Adrenal gland (tissue), 19 donors: ENCODE data around the gene SLC1A2. TPM values are rescaled to one million over a fixed set of nuclear protein-coding genes. Genes with fewer than 3 reads are reported as not detected.

Experiments
- DNase-seq, 7 donors: peaks; one replicate each; pipeline ENCODE4 v3.0.0-alpha.2; 2019 to 2020
- H3K27ac ChIP-seq, 5 donors: fragments of 200-600 bp; sonication (generic) in 4 of 5; 1 replicate in 3 of 5; 2 replicates in 2 of 5; pipeline versions ENCODE4 v1.5.1 to v1.8.0; 2016 to 2020; ENCODE audit warnings: mild to moderate bottlenecking in 1 of 5
- H3K27me3 ChIP-seq: fragments of 200-600 bp; 2 replicates; pipeline ENCODE4 v1.8.0; 2021
- H3K36me3 ChIP-seq, 2 donors: fragments of 200-600 bp; replicated peaks in 1 of 2; 1 replicate in 1 of 2; 2 replicates in 1 of 2; pipeline versions ENCODE4 v1.5.1 to v1.8.0; 2018 to 2022
- H3K4me1 ChIP-seq, 2 donors: fragments of 200-600 bp; replicated peaks in 1 of 2; 1 replicate in 1 of 2; 2 replicates in 1 of 2; pipeline versions ENCODE4 v1.5.1 to v1.8.0; 2018 to 2021
- H3K4me3 ChIP-seq, 4 donors: fragments of 200-600 bp; sonication (generic) in 3 of 4; one replicate each; pipeline ENCODE4 v1.5.1; 2016 to 2018
- H3K9me3 ChIP-seq, 3 donors: fragments of 200-600 bp; sonication (generic) in 1 of 3; replicated peaks in 1 of 3; 1 replicate in 2 of 3; 2 replicates in 1 of 3; pipeline versions ENCODE4 v1.5.1 to v1.8.0; 2016 to 2021
- POLR2A ChIP-seq, 2 donors: fragments of 450-650 bp; IDR thresholded peaks; one replicate each; pipeline ENCODE4 v1.6.1; 2017; ENCODE audit warnings: antibody characterized with exemption in 2 of 2, mild to moderate bottlenecking in 2 of 2, moderate library complexity in 1 of 2
- WGBS, 4 donors: extraction: QIAGEN DNeasy Blood & Tissue Kit in 2 of 4; methylation state at CpG; one replicate each; pipeline versions ENCODE4 v1.1.5 to v1.1.7; 2013 to 2017; 5-methylcytosine and 5-hydroxymethylcytosine counted together
- intact Hi-C, 2 donors: fragments of 100-400 bp; cut with DNase I; formaldehyde crosslinking; loops; one replicate each; pipeline versions ENCODE4 v1.14.1 to v1.15.0; 2022 to 2023
- long read RNA-seq, 10 donors: library from polyadenylated mRNA in 3 of 10; unstranded in 2 of 10; stranded (forward) in 1 of 10; transcript quantifications; one replicate each; pipeline ENCODE4 v2.0.0 and lab custom pipeline, GENCODE V29; 2021 to 2026
- polyA plus RNA-seq, 3 donors: library from polyadenylated mRNA; stranded (reverse); fragments of 200-250 nt in 2 of 3; fragments of 350-450 nt in 1 of 3; fragmentation: Illumina TruSeq in 1 of 3; extraction: RNeasy Lipid Tissue Mini Kit (QIAGEN cat#74804) in 1 of 3; gene quantifications; one replicate each; pipeline ENCODE4 v1.2.3, GENCODE V29; 2013 to 2014
- total RNA-seq, 9 donors: library from RNA; depleted of rRNA in 4 of 9; stranded (reverse); fragments of >200 nt in 4 of 9; fragments of 120-200 nt in 1 of 9; fragmentation: NEBNext Ultra II Directional in 1 of 9; extraction: Animal tissue kit (Norgen Biotek cat#: 25700) in 1 of 9; gene quantifications; one replicate each; pipeline versions ENCODE4 v1.1.0 to v1.2.4, GENCODE V29; 2013 to 2023
- TF ChIP-seq, protein P1 (sequence below), 6 experiments: fragments of 450-650 bp in 4 of 6; fragments of 200-600 bp in 2 of 6; sonication (generic) in 1 of 6; IDR thresholded peaks; 1 replicate in 5 of 6; 2 replicates in 1 of 6; pipeline versions ENCODE4 v1.5.1 to v1.8.0; 2016 to 2021; ENCODE audit warnings: antibody characterized with exemption in 6 of 6, mild to moderate bottlenecking in 2 of 6, moderate library complexity in 1 of 6
- donor health status: healthy with polysubstance abuse.
- donor health status: Bipolar disorder and iron deficiency.
- donor health status: DM: yes; HTN: yes; CAD: no.
- donor health status: DM: no; HTN: no; CAD: no.
- donor health status: DM: no; HTN: no; CAD: no.
- donor health status: DM: yes; HTN: yes; CAD: no.

The SLC1A2 gene
- total RNA-seq, result 100 to 1,000 TPM in 1 of 9 donors, 10 to 100 TPM in 4, 1 to 10 TPM in 4; 2.3 to 517 (median 10.2) TPM
- 10 to 100 TPM in 1 of 3 donors, 1 to 10 TPM in 2; 1.4 to 13.3 (median 2.2) TPM for polyA plus RNA-seq
- long read RNA-seq, donor 1, transcript SLC1A2-223 (10 exons, 2,379 nt), result major isoform, 6 of 7 reads
- long read RNA-seq, donor 1, partial matches to known transcripts, result 0 of 7 reads
- long read RNA-seq, donor 1, other reads (novel, unspliced or antisense), result 0 of 7 reads
- long read RNA-seq, donor 2, result 0 reads
- long read RNA-seq, donor 3, transcript SLC1A2-240 (11 exons, 2,002 nt), result major isoform, 10 of 33 reads
- long read RNA-seq, donor 3, partial matches to known transcripts, result 18 of 33 reads
- long read RNA-seq, donor 3, other reads (novel, unspliced or antisense), result 0 of 33 reads
- long read RNA-seq, donor 4, partial matches to known transcripts, result 0 of 1 reads
- long read RNA-seq, donor 4, other reads (novel, unspliced or antisense), result 1 of 1 reads
- long read RNA-seq, donor 5, partial matches to known transcripts, result 0 of 1 reads
- long read RNA-seq, donor 5, other reads (novel, unspliced or antisense), result 1 of 1 reads
- long read RNA-seq, donor 6, full-length matches to known transcripts, result 1 of 1 reads
- long read RNA-seq, donor 6, partial matches to known transcripts, result 0 of 1 reads
- long read RNA-seq, donor 6, other reads (novel, unspliced or antisense), result 0 of 1 reads
- long read RNA-seq, donor 7, partial matches to known transcripts, result 0 of 6 reads
- long read RNA-seq, donor 7, other reads (novel, unspliced or antisense), result 0 of 6 reads
- long read RNA-seq, donor 8, transcript SLC1A2-240 (11 exons, 2,002 nt), result major isoform, 12 of 17 reads
- long read RNA-seq, donor 8, partial matches to known transcripts, result 0 of 17 reads
- long read RNA-seq, donor 8, other reads (novel, unspliced or antisense), result 0 of 17 reads
- long read RNA-seq, donor 9, partial matches to known transcripts, result 0 of 1 reads
- long read RNA-seq, donor 9, other reads (novel, unspliced or antisense), result 0 of 1 reads
- long read RNA-seq, donor 10, transcript SLC1A2-240 (11 exons, 2,002 nt), result major isoform, 6 of 14 reads
- long read RNA-seq, donor 10, partial matches to known transcripts, result 6 of 14 reads
- long read RNA-seq, donor 10, other reads (novel, unspliced or antisense), result 0 of 14 reads

DNA sequence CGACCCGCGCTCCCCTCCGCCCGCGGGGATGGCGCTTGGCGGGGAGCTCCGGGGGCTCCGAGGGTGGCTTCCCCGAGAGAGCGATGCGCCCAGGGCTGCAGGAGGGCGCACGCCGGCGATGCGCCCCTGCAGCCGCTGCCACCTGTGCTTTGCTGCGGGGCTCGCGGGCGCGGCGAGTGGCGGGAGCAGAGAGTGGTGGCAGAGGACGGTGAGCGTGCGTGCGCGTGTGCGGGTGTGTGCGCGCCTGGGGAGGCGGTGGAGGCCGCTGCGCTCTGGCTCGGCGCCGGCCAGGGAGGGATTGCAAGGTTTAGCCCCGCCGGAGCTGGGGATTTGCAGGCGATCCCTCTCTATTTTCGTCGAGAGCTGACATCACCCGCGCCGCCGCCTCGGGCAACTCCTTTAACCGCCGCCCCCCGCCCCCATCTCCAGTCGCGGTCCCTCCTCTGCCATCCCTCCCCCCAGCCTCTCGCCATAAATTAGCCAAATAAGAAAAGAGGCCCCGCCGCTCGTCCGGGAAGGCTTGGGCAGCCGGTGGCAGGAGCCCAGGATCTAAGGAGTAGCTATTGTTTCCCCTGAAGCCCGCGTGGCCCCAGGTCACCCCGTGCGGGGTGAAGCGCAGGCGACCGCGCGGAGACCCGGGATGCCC lies at the start of gene SLC1A2:
TSS of gene SLC1A2 (minus strand) at position 375 of the 646 bp plus-strand sequence. CDS start 592 bp downstream, outside the sequence.
- 0 to 3% (median 1%) methylated on average over 13 to 71 of the region's 71 CpGs for WGBS, 4 donors
- peak in 1 of 7 donors; percentile 31 for DNase-seq
- Histone ChIP-seq H3K27ac (no peak within 1 kb of the TSS), H3K4me1 (peaks cover 12 to 16% of the 10 kb centered on the region in 2 donors), H3K9me3 (no peaks in the 10 kb centered on the region), H3K36me3 (no peaks in the 10 kb centered on the region), H3K4me3 (peak within 1 kb of the TSS in 1 of 4 donors; percentile 38), H3K27me3 (peaks cover 42% of the 10 kb centered on the region)
- intact Hi-C loops, result no loop called here
- TF ChIP-seq POLR2A (IDR thresholded peaks at IDR 0.05), result no peak
- TF ChIP-seq, protein P1, sequence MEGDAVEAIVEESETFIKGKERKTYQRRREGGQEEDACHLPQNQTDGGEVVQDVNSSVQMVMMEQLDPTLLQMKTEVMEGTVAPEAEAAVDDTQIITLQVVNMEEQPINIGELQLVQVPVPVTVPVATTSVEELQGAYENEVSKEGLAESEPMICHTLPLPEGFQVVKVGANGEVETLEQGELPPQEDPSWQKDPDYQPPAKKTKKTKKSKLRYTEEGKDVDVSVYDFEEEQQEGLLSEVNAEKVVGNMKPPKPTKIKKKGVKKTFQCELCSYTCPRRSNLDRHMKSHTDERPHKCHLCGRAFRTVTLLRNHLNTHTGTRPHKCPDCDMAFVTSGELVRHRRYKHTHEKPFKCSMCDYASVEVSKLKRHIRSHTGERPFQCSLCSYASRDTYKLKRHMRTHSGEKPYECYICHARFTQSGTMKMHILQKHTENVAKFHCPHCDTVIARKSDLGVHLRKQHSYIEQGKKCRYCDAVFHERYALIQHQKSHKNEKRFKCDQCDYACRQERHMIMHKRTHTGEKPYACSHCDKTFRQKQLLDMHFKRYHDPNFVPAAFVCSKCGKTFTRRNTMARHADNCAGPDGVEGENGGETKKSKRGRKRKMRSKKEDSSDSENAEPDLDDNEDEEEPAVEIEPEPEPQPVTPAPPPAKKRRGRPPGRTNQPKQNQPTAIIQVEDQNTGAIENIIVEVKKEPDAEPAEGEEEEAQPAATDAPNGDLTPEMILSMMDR (IDR thresholded peaks at IDR 0.05), result no peak

DNA sequence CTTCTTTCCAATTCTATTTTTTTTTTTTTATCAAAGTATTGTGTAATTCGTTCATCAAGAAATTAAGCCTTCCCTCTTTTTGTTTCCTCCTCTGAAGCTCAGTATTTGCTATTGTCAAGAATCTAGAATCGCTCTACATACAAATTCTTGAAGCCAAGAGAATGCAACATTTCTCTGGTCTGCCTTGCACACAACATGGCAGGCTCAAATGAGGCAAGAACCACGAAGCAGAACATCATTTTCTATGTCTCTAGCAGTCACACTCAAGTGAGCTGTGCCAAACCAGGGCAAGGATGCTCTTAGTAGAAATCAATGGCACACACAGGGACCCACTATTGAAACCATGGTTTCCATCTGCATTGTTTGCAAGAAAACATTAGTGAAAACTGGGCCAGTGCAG lies 46.7 kb upstream of the SLC1A2 start:
- H3K36me3 ChIP-seq, result no peaks in the 10 kb centered on the region
- H3K27ac ChIP-seq, result no peak overlapping the region
- 78 to 89% (median 81%) methylated on average over 3 of the region's 3 CpGs for WGBS, 4 donors
- no peak overlapping the region for H3K4me3 ChIP-seq
- DNase-seq, result no peak
- H3K9me3 ChIP-seq, result no peaks in the 10 kb centered on the region
- TF ChIP-seq POLR2A (IDR thresholded peaks at IDR 0.05), result no peak
- TF ChIP-seq, protein P1 (IDR thresholded peaks at IDR 0.05), result no peak
- no peaks in the 10 kb centered on the region for H3K27me3 ChIP-seq
- intact Hi-C loops, result no loop called here
- H3K4me1 ChIP-seq, result no peaks in the 10 kb centered on the region

DNA sequence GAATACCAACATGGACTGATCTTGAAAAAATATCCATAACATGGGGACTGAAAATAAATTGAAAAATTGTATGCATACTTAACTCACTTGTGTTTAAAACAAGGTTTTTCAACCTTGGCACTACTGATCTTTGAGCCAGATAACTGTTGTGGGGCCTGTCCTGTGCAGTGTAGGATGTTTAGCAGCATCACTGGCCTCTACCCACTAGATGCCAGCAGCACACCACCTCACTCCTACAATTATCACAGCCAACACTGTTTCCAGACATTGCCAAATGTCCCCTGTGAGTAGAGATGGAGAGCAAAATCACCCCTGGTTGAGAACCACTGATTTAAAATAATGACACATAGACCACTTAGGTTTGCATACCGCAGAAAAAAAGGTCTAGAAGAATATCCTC lies 45.0 kb upstream of the SLC1A2 start:
- Histone ChIP-seq H3K27ac (no peak overlapping the region), H3K9me3 (no peaks in the 10 kb centered on the region), H3K36me3 (no peaks in the 10 kb centered on the region), H3K4me1 (peaks cover 0 to 3% of the 10 kb centered on the region in 2 donors), H3K27me3 (no peaks in the 10 kb centered on the region), H3K4me3 (no peak overlapping the region)
- 90 to 97% (median 94%) methylated on average over 1 of the region's 1 CpG for WGBS, 4 donors
- TF ChIP-seq, protein P1 (IDR thresholded peaks at IDR 0.05), result no peak
- no peak for TF ChIP-seq POLR2A (IDR thresholded peaks at IDR 0.05)
- intact Hi-C loops, result no loop called here
- DNase-seq, result no peak
